Right lobe of liver (tissue), 6 donors: ENCODE measurements around the gene COL18A1. TPM values are rescaled to one million over a fixed set of nuclear protein-coding genes. Genes with fewer than 3 reads are reported as not detected.

Source experiments
- ATAC-seq, 4 donors: fragments of 200-7000 bp; cut with Tn5 transposase; one replicate each; pipeline ENCODE4 v1.9.1; 2020; ENCODE audit warnings: mild to moderate bottlenecking in 4 of 4, moderate library complexity in 4 of 4
- DNase-seq, 3 donors: peaks; one replicate each; pipeline ENCODE4 v3.0.0-alpha.2; 2020
- H3K27ac ChIP-seq, 3 donors: fragments of 200-600 bp; one replicate each; pipeline ENCODE4 v1.8.0; 2022
- H3K27me3 ChIP-seq, 2 donors: fragments of 200-600 bp; one replicate each; pipeline ENCODE4 v1.8.0; 2022
- H3K36me3 ChIP-seq, 4 donors: fragments of 200-600 bp; sonication (generic) in 1 of 4; one replicate each; pipeline versions ENCODE4 v1.5.1 to v1.8.0; 2017 to 2022; ENCODE audit warnings: control low read depth in 1 of 4
- H3K4me1 ChIP-seq, 4 donors: fragments of 200-600 bp; sonication (generic) in 1 of 4; one replicate each; pipeline versions ENCODE4 v1.5.1 to v1.8.0; 2017 to 2022; ENCODE audit warnings: control low read depth in 1 of 4
- H3K4me3 ChIP-seq, 3 donors: fragments of 200-600 bp; one replicate each; pipeline ENCODE4 v1.8.0; 2022
- H3K9me3 ChIP-seq, 4 donors: fragments of 200-600 bp; sonication (generic) in 1 of 4; one replicate each; pipeline versions ENCODE4 v1.5.1 to v1.8.0; 2017 to 2022; ENCODE audit warnings: control low read depth in 1 of 4
- CTCF ChIP-seq, 4 donors: fragments of 200-600 bp in 3 of 4; fragments of 450-650 bp in 1 of 4; IDR thresholded peaks; one replicate each; pipeline versions ENCODE4 v1.5.1 to v1.8.0; 2016 to 2022; ENCODE audit warnings: antibody characterized with exemption in 4 of 4, mild to moderate bottlenecking in 2 of 4
- POLR2A ChIP-seq: fragments of 450-650 bp; IDR thresholded peaks from one replicate; pipeline ENCODE4 v1.6.1; 2017; ENCODE audit warnings: antibody characterized with exemption, mild to moderate bottlenecking
- WGBS: methylation state at CpG from one replicate; pipeline ENCODE4 v1.1.6; 2018; ENCODE audit warnings: low coverage, low lambda C conversion rate; ENCODE audit not compliant: insufficient coverage; ENCODE audit errors: missing lambda C conversion rate; 5-methylcytosine and 5-hydroxymethylcytosine counted together
- intact Hi-C, 2 donors: fragments of 100-400 bp; cut with DNase I; formaldehyde crosslinking; loops; one replicate each; pipeline versions ENCODE4 v1.11.2 to v1.14.1; 2022
- total RNA-seq, 6 experiments: library from RNA; depleted of rRNA in 2 of 6; stranded (reverse); fragments of >200 nt in 2 of 6; fragmentation: NEBNext Ultra II Directional in 3 of 6; extraction: Animal tissue kit (Norgen Biotek cat#: 25700) in 3 of 6; gene quantifications; one replicate each; pipeline versions ENCODE4 v1.1.0 to v1.2.4, GENCODE V29; 2016 to 2023
- donor health status: DM: no; HTN: yes; CAD: no.
- donor health status: DM: no; HTN: no; CAD: no.
- donor health status: DM: no; HTN: no; CAD: no.
- donor health status: DM: no; HTN: yes; CAD: no.
- donor health status: DM: no; HTN: yes; CAD: no.

The COL18A1 gene
- total RNA-seq, 6 experiments from 2014 or later, result 261 to 487 (median 297) TPM

- peak in 1 of 3 donors; percentile 31 for DNase-seq
- Histone ChIP-seq H3K4me1 (no peaks in the 10 kb centered on the region), H3K4me3 (no peak overlapping the region), H3K27me3 (no peaks in the 10 kb centered on the region), H3K9me3 (no peaks in the 10 kb centered on the region), H3K36me3 (no peaks in the 10 kb centered on the region), H3K27ac (no peak overlapping the region)
- no peak for ATAC-seq
- WGBS, result 100% methylated on average over 1 of the region's 7 CpGs
- TF ChIP-seq POLR2A (no peak), CTCF (IDR thresholded peaks at IDR 0.05) (no peak)
- intact Hi-C loops, result no loop called here
These were observed 28.3 kb upstream of the COL18A1 start for GRCh38 chr21:45376459-45377324.

GRCh38 chr21:45377325-45377709 lies 27.6 kb upstream of the COL18A1 start:
- no peak overlapping the region for H3K27ac ChIP-seq
- no peak overlapping the region for H3K4me3 ChIP-seq
- no peaks in the 10 kb centered on the region for H3K27me3 ChIP-seq
- 81% methylated on average over 4 of the region's 5 CpGs for WGBS
- ATAC-seq (no peak), DNase-seq (no peak)
- TF ChIP-seq POLR2A (no peak), CTCF (IDR thresholded peaks at IDR 0.05) (no peak)
- H3K4me1 ChIP-seq, result no peaks in the 10 kb centered on the region
- H3K36me3 ChIP-seq, result no peaks in the 10 kb centered on the region
- intact Hi-C loops, result no loop called here
- H3K9me3 ChIP-seq, result no peaks in the 10 kb centered on the region

GRCh38 chr21:45377866-45378257 lies 27.1 kb upstream of the COL18A1 start:
- no peak overlapping the region for H3K27ac ChIP-seq
- intact Hi-C loops, result no loop called here

GRCh38 chr21:45378258-45378966 lies 26.6 kb upstream of the COL18A1 start:
- WGBS, result 66% methylated on average over 9 of the region's 13 CpGs

More at GRCh38 chr21:45377866-45378257, 27.1 kb upstream of the COL18A1 start:
- WGBS, result 68% methylated on average over 4 of the region's 5 CpGs
- ATAC-seq, result no peak
- H3K36me3 ChIP-seq, result no peaks in the 10 kb centered on the region
- no peaks in the 10 kb centered on the region for H3K4me1 ChIP-seq
- TF ChIP-seq POLR2A (no peak), CTCF (IDR thresholded peaks at IDR 0.05) (no peak)
- no peak for DNase-seq
- H3K4me3 ChIP-seq, result no peak overlapping the region
- H3K9me3 ChIP-seq, result no peaks in the 10 kb centered on the region
- H3K27me3 ChIP-seq, result no peaks in the 10 kb centered on the region

More at GRCh38 chr21:45378258-45378966, 26.6 kb upstream of the COL18A1 start:
- H3K27ac ChIP-seq, result no peak overlapping the region
- DNase-seq (peak in 2 of 3 donors; percentile 5 to 36), ATAC-seq (no peak)
- no peaks in the 10 kb centered on the region for H3K9me3 ChIP-seq
- H3K27me3 ChIP-seq, result no peaks in the 10 kb centered on the region
- intact Hi-C loops, result no loop called here
- no peak overlapping the region for H3K4me3 ChIP-seq
- TF ChIP-seq CTCF (IDR thresholded peaks at IDR 0.05) (no peak), POLR2A (no peak)
- H3K4me1 ChIP-seq, result no peaks in the 10 kb centered on the region
- no peaks in the 10 kb centered on the region for H3K36me3 ChIP-seq
